Sigmoid colon (tissue), 3 donors: Measurements from ENCODE around the gene SIDT1.

Source experiments
- CTCF ChIP-seq, 4 experiments: fragments of 450-650 bp in 3 of 4; fragments of 200-600 bp in 1 of 4; IDR thresholded peaks; one replicate each; pipeline ENCODE4 v1.5.1; 2016 to 2019; ENCODE audit warnings: antibody characterized with exemption in 4 of 4, mild to moderate bottlenecking in 3 of 4, moderate library complexity in 2 of 4
- POLR2A ChIP-seq, 2 donors: fragments of 450-650 bp; IDR thresholded peaks; one replicate each; pipeline ENCODE4 v1.6.1; 2016; ENCODE audit warnings: antibody characterized with exemption in 2 of 2, mild to moderate bottlenecking in 2 of 2, moderate library complexity in 2 of 2

GRCh38 chr3:113660896-113661295, 128.5 kb downstream of the SIDT1 start:
- TF ChIP-seq POLR2A (IDR thresholded peaks at IDR 0.05) (no peak), CTCF (IDR thresholded peaks at IDR 0.05) (no peak)
